Limb (tissue), 2 donors: ENCODE data around the gene FOXP1.

Experiments
- DNase-seq, 2 donors: peaks; one replicate each; pipeline ENCODE4 v3.0.0-alpha.2; 2016; ENCODE audit errors: extremely low spot score in 2 of 2

Gene FOXP1

GRCh38 chr3:71376911-71377310 is 206.6 kb downstream of the FOXP1 start:
- DNase-seq = no peak

- no peak for DNase-seq
Measured at GRCh38 chr3:71376503-71376902, 207.0 kb downstream of the FOXP1 start.

GRCh38 chr3:71374582-71374981 is 208.9 kb downstream of the FOXP1 start:
- DNase-seq = no peak

GRCh38 chr3:71372911-71373637 is 210.5 kb downstream of the FOXP1 start:
- no peak for DNase-seq

GRCh38 chr3:71372241-71372768 is 211.2 kb downstream of the FOXP1 start:
- no peak for DNase-seq

- no peak for DNase-seq
Measured at GRCh38 chr3:71371282-71371681, 212.2 kb downstream of the FOXP1 start.

GRCh38 chr3:71370467-71370866 is 213.1 kb downstream of the FOXP1 start:
- DNase-seq = no peak

- no peak for DNase-seq
Measured at GRCh38 chr3:71369701-71370391, 213.7 kb downstream of the FOXP1 start.

- DNase-seq = no peak
Measured at GRCh38 chr3:71366988-71367604, 216.4 kb downstream of the FOXP1 start.

GRCh38 chr3:71361334-71361890 is 222.1 kb downstream of the FOXP1 start:
- no peak for DNase-seq

GRCh38 chr3:71360764-71361163 is 222.8 kb downstream of the FOXP1 start:
- no peak for DNase-seq

- no peak for DNase-seq
Measured at GRCh38 chr3:71360180-71360579, 223.3 kb downstream of the FOXP1 start.

GRCh38 chr3:71358243-71358642 is 225.3 kb downstream of the FOXP1 start:
- DNase-seq = no peak

- DNase-seq = no peak
Measured at GRCh38 chr3:71356265-71356664, 227.3 kb downstream of the FOXP1 start.

GRCh38 chr3:71355862-71356261 is 227.7 kb downstream of the FOXP1 start:
- DNase-seq = no peak

- no peak for DNase-seq
Measured at GRCh38 chr3:71355037-71355436, 228.5 kb downstream of the FOXP1 start.

- no peak for DNase-seq
Measured at GRCh38 chr3:71351403-71352149, 232.0 kb downstream of the FOXP1 start.

- no peak for DNase-seq
Measured at GRCh38 chr3:71350998-71351397, 232.5 kb downstream of the FOXP1 start.

GRCh38 chr3:71348831-71349230 is 234.7 kb downstream of the FOXP1 start:
- no peak for DNase-seq

- DNase-seq = no peak
Measured at GRCh38 chr3:71348001-71348632, 235.4 kb downstream of the FOXP1 start.

- DNase-seq = peak in 1 of 2 donors; percentile 48
Measured at GRCh38 chr3:71346061-71346460, 237.5 kb downstream of the FOXP1 start.
